B cell (primary cell): ENCODE data around the gene COMMD7. TPM values are rescaled to one million over a fixed set of nuclear protein-coding genes. Genes with fewer than 3 reads are reported as not detected.

Experiments
- ATAC-seq: fragments of 200-7000 bp; cut with Tn5 transposase; one replicate; pipeline ENCODE4 v1.10.0; 2021; ENCODE audit warnings: low read depth, mild to moderate bottlenecking, moderate number of reproducible peaks, moderate library complexity
- CTCF ChIA-PET: fragments of 350-600 bp; sonication (Branson Sonifier 250); formaldehyde crosslinking; loops from one replicate; lab custom pipeline; 2021; ENCODE audit warnings: antibody characterized with exemption, inconsistent platforms; lab: Charles Lee
- POLR2A ChIA-PET: fragments of 350-600 bp; sonication (Branson Sonifier 250); formaldehyde crosslinking; loops from one replicate; lab custom pipeline; 2021; ENCODE audit warnings: antibody characterized with exemption; lab: Charles Lee
- DNase-seq: peaks from one replicate; pipeline ENCODE4 v3.0.0; 2013
- H2AFZ ChIP-seq: 2 replicates; pipeline ENCODE4 v1.6.1; 2012; ENCODE audit warnings: mild to moderate bottlenecking, low read depth, low read length; ENCODE audit not compliant: insufficient read depth, poor library complexity, severe bottlenecking
- H3K27ac ChIP-seq, 2 donors: 1 replicate in 1 of 2; 2 replicates in 1 of 2; pipeline ENCODE4 v1.5.1; 2012 to 2013; ENCODE audit warnings: low read length in 2 of 2, mild to moderate bottlenecking in 2 of 2, moderate library complexity in 1 of 2
- H3K27me3 ChIP-seq, 4 experiments: fragments of 200-600 bp in 1 of 4; sonication (generic) in 1 of 4; replicated peaks in 1 of 4; 1 replicate in 2 of 4; 2 replicates in 2 of 4; pipeline versions ENCODE4 v1.6.1 to v1.7.0; 2013 to 2016; ENCODE audit warnings: low read length in 3 of 4, mild to moderate bottlenecking in 2 of 4, mixed read lengths in 1 of 4, moderate library complexity in 1 of 4; ENCODE audit not compliant: insufficient read depth in 4 of 4, control insufficient read depth in 3 of 4; ENCODE audit errors: control extremely low read depth in 1 of 4
- H3K36me3 ChIP-seq, 2 experiments: replicated peaks in 1 of 2; 1 replicate in 1 of 2; 2 replicates in 1 of 2; pipeline versions ENCODE4 v1.6.1 to v1.7.1; 2013; ENCODE audit warnings: low read length in 1 of 2; ENCODE audit not compliant: insufficient read depth in 2 of 2, control insufficient read depth in 1 of 2; ENCODE audit errors: control extremely low read depth in 1 of 2, extremely low read depth in 1 of 2
- H3K4me1 ChIP-seq, 2 donors: fragments of 200-600 bp in 1 of 2; sonication (generic) in 1 of 2; 1 replicate in 1 of 2; 2 replicates in 1 of 2; pipeline versions ENCODE4 v1.5.1 to v1.6.1; 2013 to 2017; ENCODE audit warnings: low read length in 2 of 2; ENCODE audit not compliant: control insufficient read depth in 2 of 2, insufficient read depth in 2 of 2
- H3K4me2 ChIP-seq: replicated peaks from 2 replicates; pipeline ENCODE3; 2012; ENCODE audit warnings: mild to moderate bottlenecking, low read depth, low read length; ENCODE audit not compliant: poor library complexity, severe bottlenecking
- H3K4me3 ChIP-seq, 5 experiments: fragments of 200-600 bp in 1 of 5; sonication (generic) in 1 of 5; 1 replicate in 3 of 5; 2 replicates in 2 of 5; pipeline versions ENCODE4 v1.5.1 to v1.7.0; 2011 to 2016; ENCODE audit warnings: low read length in 4 of 5, mild to moderate bottlenecking in 4 of 5, low read depth in 2 of 5, control low read depth in 1 of 5, moderate library complexity in 1 of 5; ENCODE audit not compliant: insufficient read depth in 1 of 5; ENCODE audit errors: control extremely low read depth in 1 of 5, extremely low read depth in 1 of 5
- H3K79me2 ChIP-seq: fragments of 200-600 bp; sonication (generic); one replicate; pipeline ENCODE4 v1.6.0; 2016; ENCODE audit warnings: low read length; ENCODE audit not compliant: control insufficient read depth, insufficient read depth
- H3K9ac ChIP-seq: fragments of 200-600 bp; sonication (generic); 2 replicates; pipeline ENCODE4 v1.6.1; 2017; ENCODE audit warnings: mild to moderate bottlenecking, low read length, moderate library complexity
- H3K9me3 ChIP-seq, 3 donors: one replicate each; pipeline versions ENCODE4 v1.6.1 to v1.7.1; 2013; ENCODE audit warnings: low read length in 2 of 3; ENCODE audit not compliant: control insufficient read depth in 2 of 3, insufficient read depth in 1 of 3; ENCODE audit errors: control extremely low read depth in 1 of 3
- H4K20me1 ChIP-seq: 2 replicates; pipeline ENCODE4 v1.6.0; 2012; ENCODE audit warnings: mild to moderate bottlenecking, low read length; ENCODE audit not compliant: insufficient read depth, control insufficient read depth, poor library complexity, severe bottlenecking
- H3K27ac Mint-ChIP-seq: one replicate; pipeline ENCODE4 v1.8.0; 2021; ENCODE audit warnings: mixed read lengths
- H3K27me3 Mint-ChIP-seq: one replicate; pipeline ENCODE4 v1.8.0; 2021; ENCODE audit warnings: mixed read lengths
- H3K4me1 Mint-ChIP-seq: one replicate; pipeline ENCODE4 v1.8.0; 2021; ENCODE audit warnings: mixed read lengths
- H3K4me3 Mint-ChIP-seq: one replicate; pipeline ENCODE4 v1.8.0; 2021; ENCODE audit warnings: mixed read lengths
- H3K9me3 Mint-ChIP-seq: one replicate; pipeline ENCODE4 v1.8.0; 2022; ENCODE audit warnings: mixed read lengths; ENCODE audit not compliant: insufficient read depth
- CTCF ChIP-seq: fragments of 200-600 bp; IDR thresholded peaks from one replicate; pipeline ENCODE4 v1.8.0; 2022; ENCODE audit warnings: antibody characterized with exemption, mild to moderate bottlenecking
- EZH2 ChIP-seq: IDR thresholded peaks from 2 replicates; pipeline ENCODE4 v1.6.1; 2012; ENCODE audit warnings: borderline replicate concordance, low read depth, mild to moderate bottlenecking, moderate library complexity, low read length; ENCODE audit not compliant: insufficient read depth, poor library complexity, severe bottlenecking
- WGBS: methylation state at CpG from one replicate; pipeline ENCODE4 v1.1.5; 2013; ENCODE audit warnings: missing lambda C conversion rate; ENCODE audit not compliant: insufficient coverage; 5-methylcytosine and 5-hydroxymethylcytosine counted together
- intact Hi-C: fragments of 100-400 bp; cut with micrococcal nuclease; formaldehyde crosslinking; loops from one replicate; pipeline ENCODE4 v1.10.0; 2022
- polyA plus RNA-seq: library from polyadenylated mRNA; depleted of rRNA; stranded (reverse); fragments of >200 nt; gene quantifications from 2 replicates; pipeline ENCODE4 v1.2.3, GENCODE V29; 2012
- total RNA-seq, 2 donors: library from RNA; stranded (reverse); fragments of 120-200 nt in 1 of 2; gene quantifications; 1 replicate in 1 of 2; 2 replicates in 1 of 2; pipeline versions ENCODE4 v1.2.3 to v1.2.4, GENCODE V29; 2013 to 2022

COMMD7 gene
- total and polyA plus RNA-seq, 2 donors (not counting 1 experiment from before 2014, with no cell fraction given) = 24.5 to 34.9 TPM

GRCh38 chr20:32780749-32781655 is 37.7 kb upstream of the COMMD7 start:
- no peak overlapping the region for H2AFZ ChIP-seq
- ChIA-PET CTCF (interaction anchor here (1.3 to 6.6 kb wide), 4 partner anchors 9 to 259 kb away, joined by 3 to 138 read pairs (median 4); partner anchors contain the start of gene C20orf203), POLR2A (no interaction called here)
- no peaks in the 10 kb centered on the region for H3K9me3 ChIP-seq
- no peak for ATAC-seq
- no peak overlapping the region for H3K9ac ChIP-seq
- TF ChIP-seq EZH2 (no peak), CTCF (no peak)
- no peaks in the 10 kb centered on the region for H3K4me1 ChIP-seq
- H3K36me3 ChIP-seq = no peaks in the 10 kb centered on the region
- H3K4me3 Mint-ChIP-seq = no peak overlapping the region
- H3K27ac ChIP-seq = no peak overlapping the region
- H3K27ac Mint-ChIP-seq = no peak overlapping the region
- no peak overlapping the region for H3K4me3 ChIP-seq
- WGBS = 98% methylated on average over 14 of the region's 18 CpGs
- no peaks in the 10 kb centered on the region for H3K79me2 ChIP-seq
- H3K9me3 Mint-ChIP-seq = no peaks in the 10 kb centered on the region
- no peaks in the 10 kb centered on the region for H3K27me3 Mint-ChIP-seq
- H3K4me1 Mint-ChIP-seq = peaks cover 2% of the 10 kb centered on the region
- intact Hi-C loops = no loop called here
- H3K27me3 ChIP-seq = no peaks in the 10 kb centered on the region
- no peaks in the 10 kb centered on the region for H4K20me1 ChIP-seq
- H3K4me2 ChIP-seq = no peak overlapping the region
- no peak for DNase-seq

GRCh38 chr20:32780278-32780677 is 37.0 kb upstream of the COMMD7 start:
- Histone ChIP-seq H3K9ac (no peak overlapping the region), H3K79me2 (no peaks in the 10 kb centered on the region), H3K9me3 (no peaks in the 10 kb centered on the region), H3K36me3 (no peaks in the 10 kb centered on the region), H2AFZ (no peak overlapping the region), H3K4me2 (no peak overlapping the region), H4K20me1 (no peaks in the 10 kb centered on the region), H3K4me1 (no peaks in the 10 kb centered on the region), H3K4me3 (no peak overlapping the region), H3K27me3 (no peaks in the 10 kb centered on the region), H3K27ac (no peak overlapping the region)
- no peaks in the 10 kb centered on the region for H3K9me3 Mint-ChIP-seq
- no peak overlapping the region for H3K27ac Mint-ChIP-seq
- ChIA-PET CTCF (interaction anchor here (1.3 to 6.6 kb wide), 3 partner anchors 106 to 258 kb away, joined by 4 to 138 read pairs (median 5); partner anchors contain the start of gene C20orf203), POLR2A (no interaction called here)
- H3K4me1 Mint-ChIP-seq = peaks cover 2% of the 10 kb centered on the region
- DNase-seq (no peak), ATAC-seq (no peak)
- H3K27me3 Mint-ChIP-seq = no peaks in the 10 kb centered on the region
- H3K4me3 Mint-ChIP-seq = no peak overlapping the region
- no peak for TF ChIP-seq CTCF
- TF ChIP-seq EZH2 = no peak
- intact Hi-C loops = no loop called here
- 92% methylated on average over 15 of the region's 16 CpGs for WGBS
